ENCODE data around the gene BCL11B.

Gene BCL11B

GRCh38 chr14:99239661-99240092 is 32.3 kb downstream of the BCL11B start:
- peaks cover 71% of the 10 kb centered on the region for H3K36me3 Mint-ChIP-seq (ENCODE audit: low read depth)
- no peaks in the 10 kb centered on the region for H3K27me3 Mint-ChIP-seq (ENCODE audit: low read depth)
- peak overlapping the region; percentile 88 for H3K4me3 Mint-ChIP-seq
- H3K9me3 Mint-ChIP-seq, result no peaks in the 10 kb centered on the region
- DNase-seq (ENCODE audit: low spot score), result no peak
- H3K27ac Mint-ChIP-seq, result peak overlapping the region; percentile 94
- peaks cover 95% of the 10 kb centered on the region for H3K4me1 Mint-ChIP-seq (ENCODE audit: low read depth)

- Mint-ChIP-seq H3K27ac (peak overlapping the region; percentile 94), H3K27me3 (ENCODE audit: low read depth) (no peaks in the 10 kb centered on the region), H3K4me1 (ENCODE audit: low read depth) (peaks cover 95% of the 10 kb centered on the region), H3K36me3 (ENCODE audit: low read depth) (peaks cover 65% of the 10 kb centered on the region), H3K4me3 (peak overlapping the region; percentile 88), H3K9me3 (no peaks in the 10 kb centered on the region)
- DNase-seq (ENCODE audit: low spot score), result no peak
Measured at GRCh38 chr14:99238216-99238615, 33.8 kb downstream of the BCL11B start.

DNA sequence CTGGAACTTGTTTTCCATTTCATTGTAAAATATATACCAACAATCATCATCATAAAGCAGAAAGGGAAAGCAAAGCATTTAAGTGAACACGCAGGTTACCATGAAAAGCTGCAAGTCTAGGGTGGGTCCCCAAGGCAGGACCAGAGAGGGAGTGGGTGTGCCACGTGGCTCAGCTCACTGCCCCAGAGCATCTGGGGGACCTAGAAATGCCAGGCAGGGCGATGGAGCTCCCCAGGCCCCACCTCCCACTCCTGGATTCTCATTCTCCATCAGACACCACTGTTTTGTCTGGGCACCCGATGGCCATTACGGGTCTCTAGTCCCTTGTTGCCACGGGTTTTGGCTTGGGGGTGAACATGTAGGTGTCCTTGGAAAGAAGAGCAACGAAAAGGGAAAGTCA is 34.7 kb downstream of the BCL11B start:
- H3K36me3 Mint-ChIP-seq (ENCODE audit: low read depth), result peaks cover 66% of the 10 kb centered on the region
- H3K4me3 Mint-ChIP-seq, result peak overlapping the region; percentile 88
- no peak for DNase-seq (ENCODE audit: low spot score)
- no peaks in the 10 kb centered on the region for H3K9me3 Mint-ChIP-seq
- H3K27ac Mint-ChIP-seq, result peak overlapping the region; percentile 94
- H3K27me3 Mint-ChIP-seq (ENCODE audit: low read depth), result no peaks in the 10 kb centered on the region
- H3K4me1 Mint-ChIP-seq (ENCODE audit: low read depth), result peaks cover 96% of the 10 kb centered on the region

DNA sequence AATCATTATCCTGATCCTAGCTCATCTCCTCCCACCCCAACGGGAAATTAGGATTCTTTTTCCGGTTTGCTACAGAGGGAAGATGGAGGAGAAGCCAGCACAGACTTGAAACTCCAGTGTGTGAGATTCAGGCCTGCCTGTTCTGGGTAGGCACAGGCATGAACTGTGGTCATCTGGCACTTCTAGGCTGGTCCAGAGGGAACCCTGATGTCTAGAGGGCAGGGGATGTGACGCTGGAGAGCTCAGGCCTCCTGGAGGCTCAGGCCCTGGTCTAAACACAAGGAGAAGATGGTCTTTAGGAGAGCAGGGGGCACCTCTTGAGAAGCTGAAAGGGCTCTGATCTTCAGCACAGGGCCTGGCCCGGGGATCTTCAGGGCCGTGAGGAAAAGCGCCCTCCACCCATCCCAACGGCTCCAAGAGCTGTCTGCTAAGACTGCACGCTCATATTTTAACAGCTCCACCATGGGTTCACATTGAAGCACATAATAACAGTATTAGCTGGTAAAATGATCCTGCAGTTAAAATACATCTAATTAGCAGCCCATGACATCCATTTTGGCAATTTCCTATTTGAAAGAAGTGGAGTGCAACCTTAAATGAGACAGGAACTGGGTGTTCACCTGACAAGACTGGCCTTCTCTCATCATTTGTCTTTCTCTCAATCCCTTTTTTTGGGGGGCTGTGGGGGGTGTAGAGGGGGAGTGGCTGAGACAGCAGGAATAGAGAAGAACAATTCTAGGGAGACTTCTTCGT is 35.4 kb downstream of the BCL11B start:
- H3K36me3 Mint-ChIP-seq (ENCODE audit: low read depth), result peaks cover 64% of the 10 kb centered on the region

DNA sequence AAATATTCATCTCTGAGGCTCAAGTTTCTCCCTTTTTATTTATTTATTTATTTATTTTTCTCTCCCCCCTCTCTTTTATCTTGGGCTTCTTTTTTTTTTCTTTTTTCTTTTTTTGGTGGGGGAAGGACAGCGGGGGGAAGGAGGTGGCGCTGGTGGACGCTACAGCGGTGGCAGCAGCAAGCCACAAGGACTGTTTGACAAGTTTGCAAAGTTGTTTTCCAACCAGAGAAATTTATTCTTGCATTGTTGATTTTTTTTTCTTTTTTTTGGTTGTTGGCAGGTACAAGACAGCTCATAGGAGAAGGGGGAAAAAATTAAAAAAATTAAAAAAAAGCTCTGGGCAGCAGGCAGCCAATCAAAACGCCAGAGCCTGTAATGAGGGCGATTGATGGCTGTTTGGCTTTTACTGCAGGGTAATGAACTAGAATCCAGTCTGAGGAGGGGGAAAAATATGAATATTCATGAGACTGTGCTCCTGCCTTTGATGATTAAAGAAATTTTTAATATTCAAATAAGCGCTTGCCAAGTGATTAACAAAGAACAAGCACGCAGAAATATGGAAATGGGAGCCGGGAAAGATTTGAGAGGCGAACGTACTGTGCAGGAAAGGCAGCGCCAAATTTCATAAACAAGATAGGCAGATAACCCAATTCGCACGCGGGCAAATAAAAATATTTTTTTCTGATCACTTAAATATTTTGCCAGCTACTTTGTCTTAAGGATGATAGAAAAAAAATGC is 36.2 kb downstream of the BCL11B start:
- no peak for DNase-seq (ENCODE audit: low spot score)
- H3K9me3 Mint-ChIP-seq, result no peaks in the 10 kb centered on the region
- no peaks in the 10 kb centered on the region for H3K27me3 Mint-ChIP-seq (ENCODE audit: low read depth)
- peak overlapping the region; percentile 88 for H3K4me3 Mint-ChIP-seq
- peaks cover 61% of the 10 kb centered on the region for H3K36me3 Mint-ChIP-seq (ENCODE audit: low read depth)
- H3K27ac Mint-ChIP-seq, result peak overlapping the region; percentile 94
- H3K4me1 Mint-ChIP-seq (ENCODE audit: low read depth), result peaks cover 86% of the 10 kb centered on the region

More for the DNA sequence above, 35.4 kb downstream of the BCL11B start:
- H3K9me3 Mint-ChIP-seq, result no peaks in the 10 kb centered on the region
- peak overlapping the region; percentile 88 for H3K4me3 Mint-ChIP-seq
- peak overlapping the region; percentile 94 for H3K27ac Mint-ChIP-seq
- H3K27me3 Mint-ChIP-seq (ENCODE audit: low read depth), result no peaks in the 10 kb centered on the region
- H3K4me1 Mint-ChIP-seq (ENCODE audit: low read depth), result peaks cover 93% of the 10 kb centered on the region
- DNase-seq (ENCODE audit: low spot score), result no peak

DNA sequence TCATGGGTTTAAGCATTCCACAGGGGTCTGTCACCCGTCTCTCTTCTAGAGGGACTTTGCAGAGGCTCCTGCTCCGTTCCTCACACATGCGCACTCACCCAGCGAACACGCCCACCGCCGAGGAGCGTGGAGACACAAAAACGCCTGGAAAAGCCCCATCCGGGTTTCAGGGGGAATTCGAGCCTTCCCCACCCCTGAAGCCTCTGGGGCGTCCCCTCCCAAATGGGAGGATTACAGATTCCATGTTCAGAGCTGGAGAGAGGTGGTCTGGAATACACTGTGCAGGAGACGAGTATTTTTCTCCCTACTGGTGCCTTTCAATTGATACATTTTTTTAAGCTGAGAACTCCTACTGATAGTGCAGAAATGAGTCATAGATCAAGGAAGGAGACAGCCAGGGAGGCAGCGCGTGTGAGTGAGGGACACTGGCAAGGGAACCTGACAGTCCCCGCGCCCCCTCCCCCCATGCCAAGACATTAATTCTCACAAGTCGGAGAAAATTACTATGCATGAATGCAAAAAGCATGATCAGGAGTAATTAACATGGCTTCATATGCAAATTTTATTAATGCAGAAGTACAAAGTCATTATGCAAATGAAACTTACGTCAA is 36.9 kb downstream of the BCL11B start:
- Mint-ChIP-seq H3K4me1 (ENCODE audit: low read depth) (peaks cover 87% of the 10 kb centered on the region), H3K27me3 (ENCODE audit: low read depth) (no peaks in the 10 kb centered on the region), H3K9me3 (no peaks in the 10 kb centered on the region), H3K27ac (peak overlapping the region; percentile 94), H3K4me3 (peak overlapping the region; percentile 88), H3K36me3 (ENCODE audit: low read depth) (peaks cover 64% of the 10 kb centered on the region)
- DNase-seq (ENCODE audit: low spot score), result peak; percentile 67

DNA sequence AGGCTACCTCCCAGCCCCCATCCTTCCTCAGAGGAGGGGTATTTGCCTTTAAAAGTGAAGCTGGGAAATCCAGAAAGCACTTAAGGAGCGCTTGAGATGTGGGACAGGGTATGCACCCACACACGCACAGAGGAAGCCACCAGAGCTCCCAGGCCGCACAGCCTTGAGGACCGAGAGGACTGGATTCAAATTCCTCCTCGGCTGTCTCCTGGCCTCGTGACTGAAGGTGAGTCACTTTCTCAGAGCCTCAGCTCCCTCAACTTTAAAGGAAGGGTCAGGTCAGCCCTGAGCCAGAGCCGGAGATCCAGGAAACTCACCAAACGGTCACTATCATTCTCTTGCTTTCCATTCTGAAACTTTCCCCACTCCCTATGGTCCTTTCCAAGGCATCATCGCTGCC is 37.6 kb downstream of the BCL11B start:
- Mint-ChIP-seq H3K4me1 (ENCODE audit: low read depth) (peaks cover 87% of the 10 kb centered on the region), H3K27ac (peak overlapping the region; percentile 84), H3K4me3 (peak overlapping the region; percentile 88), H3K36me3 (ENCODE audit: low read depth) (peaks cover 64% of the 10 kb centered on the region), H3K9me3 (no peaks in the 10 kb centered on the region), H3K27me3 (ENCODE audit: low read depth) (no peaks in the 10 kb centered on the region)
- no peak for DNase-seq (ENCODE audit: low spot score)

- no peak for DNase-seq (ENCODE audit: low spot score)
- Mint-ChIP-seq H3K27me3 (ENCODE audit: low read depth) (no peaks in the 10 kb centered on the region), H3K27ac (peak overlapping the region; percentile 84), H3K36me3 (ENCODE audit: low read depth) (peaks cover 64% of the 10 kb centered on the region), H3K9me3 (no peaks in the 10 kb centered on the region), H3K4me3 (peak overlapping the region; percentile 88), H3K4me1 (ENCODE audit: low read depth) (peaks cover 86% of the 10 kb centered on the region)
Measured at GRCh38 chr14:99233222-99234035, 38.6 kb downstream of the BCL11B start.

DNA sequence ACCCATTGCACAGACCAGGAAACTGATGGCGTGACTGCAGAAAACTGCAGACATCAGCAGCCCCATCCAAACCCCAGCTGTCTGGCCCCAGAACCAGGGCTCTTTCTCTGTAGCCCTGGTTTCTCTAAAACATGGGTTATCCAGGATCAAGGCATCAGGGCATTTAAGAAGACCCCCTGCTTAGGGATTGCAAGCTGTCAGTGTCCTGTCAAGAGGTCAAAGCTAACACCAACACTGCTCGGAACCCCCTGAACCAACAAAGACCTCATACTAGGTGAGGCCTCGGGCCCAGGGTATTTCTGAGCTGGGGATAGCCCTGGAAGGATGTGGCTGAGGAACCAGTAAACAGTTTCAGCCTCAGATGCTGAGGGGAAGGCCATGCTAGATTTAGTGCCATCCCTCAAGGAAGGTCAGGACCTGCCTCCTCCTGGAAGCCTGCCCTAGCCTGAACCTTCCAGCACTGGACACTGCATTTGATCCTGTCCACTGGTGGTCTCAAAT is 39.2 kb downstream of the BCL11B start:
- DNase-seq (ENCODE audit: low spot score), result no peak
- H3K27me3 Mint-ChIP-seq (ENCODE audit: low read depth), result no peaks in the 10 kb centered on the region
- peaks cover 64% of the 10 kb centered on the region for H3K36me3 Mint-ChIP-seq (ENCODE audit: low read depth)
- no peaks in the 10 kb centered on the region for H3K9me3 Mint-ChIP-seq
- peaks cover 86% of the 10 kb centered on the region for H3K4me1 Mint-ChIP-seq (ENCODE audit: low read depth)
- H3K4me3 Mint-ChIP-seq, result peak overlapping the region; percentile 88
- peak overlapping the region; percentile 84 for H3K27ac Mint-ChIP-seq

- Mint-ChIP-seq H3K36me3 (ENCODE audit: low read depth) (peaks cover 64% of the 10 kb centered on the region), H3K27me3 (ENCODE audit: low read depth) (no peaks in the 10 kb centered on the region), H3K27ac (peak overlapping the region; percentile 84), H3K4me1 (ENCODE audit: low read depth) (peaks cover 86% of the 10 kb centered on the region), H3K4me3 (peak overlapping the region; percentile 88), H3K9me3 (no peaks in the 10 kb centered on the region)
- no peak for DNase-seq (ENCODE audit: low spot score)
Measured at GRCh38 chr14:99231850-99232713, 39.9 kb downstream of the BCL11B start.

GRCh38 chr14:99231161-99231849 is 40.7 kb downstream of the BCL11B start:
- Mint-ChIP-seq H3K36me3 (ENCODE audit: low read depth) (peaks cover 66% of the 10 kb centered on the region), H3K27me3 (ENCODE audit: low read depth) (no peaks in the 10 kb centered on the region), H3K27ac (peak overlapping the region; percentile 97), H3K9me3 (no peaks in the 10 kb centered on the region), H3K4me3 (peak overlapping the region; percentile 84), H3K4me1 (ENCODE audit: low read depth) (peaks cover 85% of the 10 kb centered on the region)
- no peak for DNase-seq (ENCODE audit: low spot score)

Measured in T-helper 2 cell treated with Interferon-gamma antibody and Interleukin-4, amounts not matched to agents 5 μg/mL and 100 μg/mL, for 36 hours (primary cell).